ENCODE measurements around the gene ETFDH. TPM values are rescaled to one million over a fixed set of nuclear protein-coding genes. Genes with fewer than 3 reads are reported as not detected.
"Not testable (repeated sequence)": the region's sequence is repeated elsewhere in the genome, so short reads cannot be mapped to it uniquely, and the experiment has no call there.

ETFDH gene
- polyA plus RNA-seq, 1 donor from 2014 or later: 45.1 TPM

- Histone ChIP-seq H3K79me2 (replicated peaks; ENCODE audit: insufficient read depth, low read length) (no peaks in the 10 kb centered on the region), H3K36me3 (ENCODE audit: insufficient read depth, low read length) (no peaks in the 10 kb centered on the region), H3K4me2 (ENCODE audit: low read length) (no peak overlapping the region), H3K4me3 (ENCODE audit: low read length) (no peak overlapping the region), H3K9me2 (ENCODE audit: insufficient read depth, low read length) (no peaks in the 10 kb centered on the region), H3K9ac (ENCODE audit: low read length) (no peak overlapping the region), H3K27me3 (ENCODE audit: insufficient read depth, low read depth, low read length) (no peaks in the 10 kb centered on the region), H3F3A (ENCODE audit: insufficient read depth, low read length, poor library complexity, severe bottlenecking) (no peaks in the 10 kb centered on the region), H3K9me3 (ENCODE audit: low read length) (no peaks in the 10 kb centered on the region), H3K27ac (ENCODE audit: low read length) (no peak overlapping the region), H4K20me1 (ENCODE audit: insufficient read depth) (no peaks in the 10 kb centered on the region), H2AFZ (ENCODE audit: low read depth, low read length) (no peak overlapping the region)
- TF ChIP-seq EP300 (conservative IDR thresholded peaks at IDR 0.05; ENCODE audit: poor library complexity, severe bottlenecking) (no peak), CTCF (IDR thresholded peaks at IDR 0.05; ENCODE audit: poor library complexity, severe bottlenecking) (no peak), RAD21 (conservative IDR thresholded peaks at IDR 0.05) (no peak), EZH2 (IDR thresholded peaks at IDR 0.05; ENCODE audit: borderline replicate concordance, insufficient read depth, low read length, poor library complexity, severe bottlenecking) (no peak), SMC3 (conservative IDR thresholded peaks at IDR 0.05; ENCODE audit: poor library complexity) (no peak), TAF1 (IDR thresholded peaks at IDR 0.05; ENCODE audit: low read depth) (no peak), MXI1 (conservative IDR thresholded peaks at IDR 0.05; ENCODE audit: poor library complexity, severe bottlenecking) (no peak), POLR2AphosphoS5 (IDR thresholded peaks at IDR 0.05) (no peak)
- TF ChIP-seq, protein P1, sequence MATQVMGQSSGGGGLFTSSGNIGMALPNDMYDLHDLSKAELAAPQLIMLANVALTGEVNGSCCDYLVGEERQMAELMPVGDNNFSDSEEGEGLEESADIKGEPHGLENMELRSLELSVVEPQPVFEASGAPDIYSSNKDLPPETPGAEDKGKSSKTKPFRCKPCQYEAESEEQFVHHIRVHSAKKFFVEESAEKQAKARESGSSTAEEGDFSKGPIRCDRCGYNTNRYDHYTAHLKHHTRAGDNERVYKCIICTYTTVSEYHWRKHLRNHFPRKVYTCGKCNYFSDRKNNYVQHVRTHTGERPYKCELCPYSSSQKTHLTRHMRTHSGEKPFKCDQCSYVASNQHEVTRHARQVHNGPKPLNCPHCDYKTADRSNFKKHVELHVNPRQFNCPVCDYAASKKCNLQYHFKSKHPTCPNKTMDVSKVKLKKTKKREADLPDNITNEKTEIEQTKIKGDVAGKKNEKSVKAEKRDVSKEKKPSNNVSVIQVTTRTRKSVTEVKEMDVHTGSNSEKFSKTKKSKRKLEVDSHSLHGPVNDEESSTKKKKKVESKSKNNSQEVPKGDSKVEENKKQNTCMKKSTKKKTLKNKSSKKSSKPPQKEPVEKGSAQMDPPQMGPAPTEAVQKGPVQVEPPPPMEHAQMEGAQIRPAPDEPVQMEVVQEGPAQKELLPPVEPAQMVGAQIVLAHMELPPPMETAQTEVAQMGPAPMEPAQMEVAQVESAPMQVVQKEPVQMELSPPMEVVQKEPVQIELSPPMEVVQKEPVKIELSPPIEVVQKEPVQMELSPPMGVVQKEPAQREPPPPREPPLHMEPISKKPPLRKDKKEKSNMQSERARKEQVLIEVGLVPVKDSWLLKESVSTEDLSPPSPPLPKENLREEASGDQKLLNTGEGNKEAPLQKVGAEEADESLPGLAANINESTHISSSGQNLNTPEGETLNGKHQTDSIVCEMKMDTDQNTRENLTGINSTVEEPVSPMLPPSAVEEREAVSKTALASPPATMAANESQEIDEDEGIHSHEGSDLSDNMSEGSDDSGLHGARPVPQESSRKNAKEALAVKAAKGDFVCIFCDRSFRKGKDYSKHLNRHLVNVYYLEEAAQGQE (IDR thresholded peaks at IDR 0.05; ENCODE audit: borderline replicate concordance): no peak
Measured at GRCh38 chr4:158656439-158656838, 15.7 kb upstream of the ETFDH start.

GRCh38 chr4:158657291-158657690, 14.8 kb upstream of the ETFDH start:
- Histone ChIP-seq H3K79me2 (replicated peaks; ENCODE audit: insufficient read depth, low read length) (no peaks in the 10 kb centered on the region), H4K20me1 (ENCODE audit: insufficient read depth) (no peaks in the 10 kb centered on the region), H2AFZ (ENCODE audit: low read depth, low read length) (no peak overlapping the region), H3K9me3 (ENCODE audit: low read length) (no peaks in the 10 kb centered on the region), H3K4me2 (ENCODE audit: low read length) (no peak overlapping the region), H3K9me2 (ENCODE audit: insufficient read depth, low read length) (no peaks in the 10 kb centered on the region), H3K9ac (ENCODE audit: low read length) (no peak overlapping the region), H3K27ac (ENCODE audit: low read length) (no peak overlapping the region), H3K27me3 (ENCODE audit: insufficient read depth, low read depth, low read length) (no peaks in the 10 kb centered on the region), H3F3A (ENCODE audit: insufficient read depth, low read length, poor library complexity, severe bottlenecking) (no peaks in the 10 kb centered on the region), H3K36me3 (ENCODE audit: insufficient read depth, low read length) (no peaks in the 10 kb centered on the region), H3K4me3 (ENCODE audit: low read length) (no peak overlapping the region)
- TF ChIP-seq RAD21 (conservative IDR thresholded peaks at IDR 0.05) (no peak), TAF1 (IDR thresholded peaks at IDR 0.05; ENCODE audit: low read depth) (no peak), CTCF (IDR thresholded peaks at IDR 0.05; ENCODE audit: poor library complexity, severe bottlenecking) (no peak), EP300 (conservative IDR thresholded peaks at IDR 0.05; ENCODE audit: poor library complexity, severe bottlenecking) (no peak), MXI1 (conservative IDR thresholded peaks at IDR 0.05; ENCODE audit: poor library complexity, severe bottlenecking) (no peak), EZH2 (IDR thresholded peaks at IDR 0.05; ENCODE audit: borderline replicate concordance, insufficient read depth, low read length, poor library complexity, severe bottlenecking) (no peak), SMC3 (conservative IDR thresholded peaks at IDR 0.05; ENCODE audit: poor library complexity) (no peak), POLR2AphosphoS5 (IDR thresholded peaks at IDR 0.05) (no peak)
- TF ChIP-seq, protein P1 (IDR thresholded peaks at IDR 0.05; ENCODE audit: borderline replicate concordance): no peak

DNA sequence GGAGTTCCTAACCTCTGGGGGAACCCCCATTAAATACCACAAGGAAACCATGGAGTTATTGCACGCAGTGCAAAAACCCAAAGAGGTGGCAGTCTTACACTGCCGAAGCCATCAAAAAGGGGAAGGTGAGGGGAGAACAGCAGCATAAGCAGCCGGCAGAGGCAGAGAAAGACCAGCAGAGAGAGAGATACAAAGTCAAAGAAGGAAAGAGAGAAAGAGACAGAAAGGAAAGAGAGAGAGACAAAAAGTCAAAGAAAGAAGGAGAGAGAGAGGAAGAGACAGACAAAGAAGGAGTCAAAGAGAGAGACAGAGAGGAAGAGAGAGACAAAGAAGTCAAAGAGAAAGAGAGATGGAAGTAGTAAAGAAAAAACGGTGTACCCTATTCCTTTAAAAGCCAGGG, 8.8 kb upstream of the ETFDH start:
- not testable (repeated sequence) for H3K4me3 ChIP-seq (ENCODE audit: low read length); H3K9me3 ChIP-seq (ENCODE audit: low read length); H3K4me2 ChIP-seq (ENCODE audit: low read length); H3K36me3 ChIP-seq (ENCODE audit: insufficient read depth, low read length); H3F3A ChIP-seq (ENCODE audit: insufficient read depth, low read length, poor library complexity, severe bottlenecking); H4K20me1 ChIP-seq (ENCODE audit: insufficient read depth); H3K27me3 ChIP-seq (ENCODE audit: insufficient read depth, low read depth, low read length); H3K9me2 ChIP-seq (ENCODE audit: insufficient read depth, low read length); H3K27ac ChIP-seq (ENCODE audit: low read length); H2AFZ ChIP-seq (ENCODE audit: low read depth, low read length); H3K9ac ChIP-seq (ENCODE audit: low read length)
- peaks cover 12% of the 10 kb centered on the region for H3K79me2 ChIP-seq (replicated peaks; ENCODE audit: insufficient read depth, low read length)

All from neural cell (in vitro differentiated cells).